ENCODE data around the gene L3MBTL4. TPM values are rescaled to one million over a fixed set of nuclear protein-coding genes. Genes with fewer than 3 reads are reported as not detected.

Gene L3MBTL4
- total and polyA plus RNA-seq, 9 of the 15 experiments (the other 6 are each of a cell fraction or from before 2014, with no cell fraction given): not detected

DNA sequence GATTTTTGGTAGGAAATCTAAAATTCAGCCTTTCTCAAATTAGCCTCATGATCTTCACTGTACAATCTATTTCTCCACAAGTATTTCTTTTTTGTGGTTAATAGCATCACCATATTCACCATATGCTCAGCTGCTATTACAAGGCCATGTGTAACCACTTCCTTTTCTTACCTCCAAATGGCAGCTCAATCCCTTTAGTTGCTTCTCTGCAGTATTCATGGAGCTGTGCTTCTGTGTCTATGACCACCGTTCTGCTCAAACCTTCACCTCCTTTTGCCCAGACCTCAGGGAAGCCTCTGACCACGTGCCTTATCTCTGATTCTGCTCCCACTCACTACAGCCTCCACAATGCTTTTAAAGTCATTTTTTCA lies 392.7 kb downstream of the L3MBTL4 start:
- no peak for DNase-seq (ENCODE audit: extremely low read depth in 1 of 4, low spot score in 3 of 4)
- H3K79me2 ChIP-seq (ENCODE audit: control insufficient read depth, insufficient read depth, low read length): no peaks in the 10 kb centered on the region
- no peaks in the 10 kb centered on the region for H3K9me1 ChIP-seq (ENCODE audit: control insufficient read depth, insufficient read depth, low read length)
- H3K9me3 ChIP-seq (replicated peaks; ENCODE audit: control insufficient read depth, insufficient read depth, low read depth, low read length): no peaks in the 10 kb centered on the region
- 0% methylated on average over 2 of the region's 2 CpGs for WGBS (ENCODE audit: insufficient coverage, low coverage, missing lambda C conversion rate)
- no peak overlapping the region for H3K27ac ChIP-seq (ENCODE audit: extremely low read depth, low read depth, low read length)
- no peak overlapping the region for H2AFZ ChIP-seq (ENCODE audit: low read depth, low read length)
- TF ChIP-seq XRCC3 (IDR thresholded peaks at IDR 0.05) (no peak), POLR3A (IDR thresholded peaks at IDR 0.05; ENCODE audit: borderline replicate concordance, extremely low read depth, insufficient read depth, insufficient read length) (no peak), KDM5B (IDR thresholded peaks at IDR 0.05; ENCODE audit: insufficient replicate concordance, low read depth, low read length) (no peak), NEUROD1 (IDR thresholded peaks at IDR 0.05; ENCODE audit: borderline replicate concordance, low read depth, low read length, partially characterized antibody) (no peak), KLF6 (CRISPR knock-in tag; IDR thresholded peaks at IDR 0.05; ENCODE audit: borderline replicate concordance) (no peak), SMARCB1 (IDR thresholded peaks at IDR 0.05; ENCODE audit: insufficient read length, low read depth) (no peak), MCM2 (IDR thresholded peaks at IDR 0.05; ENCODE audit: low read depth) (no peak)
- TF ChIP-seq, protein P1, sequence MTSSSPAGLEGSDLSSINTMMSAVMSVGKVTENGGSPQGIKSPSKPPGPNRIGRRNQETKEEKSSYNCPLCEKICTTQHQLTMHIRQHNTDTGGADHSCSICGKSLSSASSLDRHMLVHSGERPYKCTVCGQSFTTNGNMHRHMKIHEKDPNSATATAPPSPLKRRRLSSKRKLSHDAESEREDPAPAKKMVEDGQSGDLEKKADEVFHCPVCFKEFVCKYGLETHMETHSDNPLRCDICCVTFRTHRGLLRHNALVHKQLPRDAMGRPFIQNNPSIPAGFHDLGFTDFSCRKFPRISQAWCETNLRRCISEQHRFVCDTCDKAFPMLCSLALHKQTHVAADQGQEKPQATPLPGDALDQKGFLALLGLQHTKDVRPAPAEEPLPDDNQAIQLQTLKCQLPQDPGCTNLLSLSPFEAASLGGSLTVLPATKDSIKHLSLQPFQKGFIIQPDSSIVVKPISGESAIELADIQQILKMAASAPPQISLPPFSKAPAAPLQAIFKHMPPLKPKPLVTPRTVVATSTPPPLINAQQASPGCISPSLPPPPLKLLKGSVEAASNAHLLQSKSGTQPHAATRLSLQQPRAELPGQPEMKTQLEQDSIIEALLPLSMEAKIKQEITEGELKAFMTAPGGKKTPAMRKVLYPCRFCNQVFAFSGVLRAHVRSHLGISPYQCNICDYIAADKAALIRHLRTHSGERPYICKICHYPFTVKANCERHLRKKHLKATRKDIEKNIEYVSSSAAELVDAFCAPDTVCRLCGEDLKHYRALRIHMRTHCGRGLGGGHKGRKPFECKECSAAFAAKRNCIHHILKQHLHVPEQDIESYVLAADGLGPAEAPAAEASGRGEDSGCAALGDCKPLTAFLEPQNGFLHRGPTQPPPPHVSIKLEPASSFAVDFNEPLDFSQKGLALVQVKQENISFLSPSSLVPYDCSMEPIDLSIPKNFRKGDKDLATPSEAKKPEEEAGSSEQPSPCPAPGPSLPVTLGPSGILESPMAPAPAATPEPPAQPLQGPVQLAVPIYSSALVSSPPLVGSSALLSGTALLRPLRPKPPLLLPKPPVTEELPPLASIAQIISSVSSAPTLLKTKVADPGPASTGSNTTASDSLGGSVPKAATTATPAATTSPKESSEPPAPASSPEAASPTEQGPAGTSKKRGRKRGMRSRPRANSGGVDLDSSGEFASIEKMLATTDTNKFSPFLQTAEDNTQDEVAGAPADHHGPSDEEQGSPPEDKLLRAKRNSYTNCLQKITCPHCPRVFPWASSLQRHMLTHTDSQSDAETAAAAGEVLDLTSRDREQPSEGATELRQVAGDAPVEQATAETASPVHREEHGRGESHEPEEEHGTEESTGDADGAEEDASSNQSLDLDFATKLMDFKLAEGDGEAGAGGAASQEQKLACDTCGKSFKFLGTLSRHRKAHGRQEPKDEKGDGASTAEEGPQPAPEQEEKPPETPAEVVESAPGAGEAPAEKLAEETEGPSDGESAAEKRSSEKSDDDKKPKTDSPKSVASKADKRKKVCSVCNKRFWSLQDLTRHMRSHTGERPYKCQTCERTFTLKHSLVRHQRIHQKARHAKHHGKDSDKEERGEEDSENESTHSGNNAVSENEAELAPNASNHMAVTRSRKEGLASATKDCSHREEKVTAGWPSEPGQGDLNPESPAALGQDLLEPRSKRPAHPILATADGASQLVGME (CRISPR knock-in tag; IDR thresholded peaks at IDR 0.05): no peak
- TF ChIP-seq, protein P2, sequence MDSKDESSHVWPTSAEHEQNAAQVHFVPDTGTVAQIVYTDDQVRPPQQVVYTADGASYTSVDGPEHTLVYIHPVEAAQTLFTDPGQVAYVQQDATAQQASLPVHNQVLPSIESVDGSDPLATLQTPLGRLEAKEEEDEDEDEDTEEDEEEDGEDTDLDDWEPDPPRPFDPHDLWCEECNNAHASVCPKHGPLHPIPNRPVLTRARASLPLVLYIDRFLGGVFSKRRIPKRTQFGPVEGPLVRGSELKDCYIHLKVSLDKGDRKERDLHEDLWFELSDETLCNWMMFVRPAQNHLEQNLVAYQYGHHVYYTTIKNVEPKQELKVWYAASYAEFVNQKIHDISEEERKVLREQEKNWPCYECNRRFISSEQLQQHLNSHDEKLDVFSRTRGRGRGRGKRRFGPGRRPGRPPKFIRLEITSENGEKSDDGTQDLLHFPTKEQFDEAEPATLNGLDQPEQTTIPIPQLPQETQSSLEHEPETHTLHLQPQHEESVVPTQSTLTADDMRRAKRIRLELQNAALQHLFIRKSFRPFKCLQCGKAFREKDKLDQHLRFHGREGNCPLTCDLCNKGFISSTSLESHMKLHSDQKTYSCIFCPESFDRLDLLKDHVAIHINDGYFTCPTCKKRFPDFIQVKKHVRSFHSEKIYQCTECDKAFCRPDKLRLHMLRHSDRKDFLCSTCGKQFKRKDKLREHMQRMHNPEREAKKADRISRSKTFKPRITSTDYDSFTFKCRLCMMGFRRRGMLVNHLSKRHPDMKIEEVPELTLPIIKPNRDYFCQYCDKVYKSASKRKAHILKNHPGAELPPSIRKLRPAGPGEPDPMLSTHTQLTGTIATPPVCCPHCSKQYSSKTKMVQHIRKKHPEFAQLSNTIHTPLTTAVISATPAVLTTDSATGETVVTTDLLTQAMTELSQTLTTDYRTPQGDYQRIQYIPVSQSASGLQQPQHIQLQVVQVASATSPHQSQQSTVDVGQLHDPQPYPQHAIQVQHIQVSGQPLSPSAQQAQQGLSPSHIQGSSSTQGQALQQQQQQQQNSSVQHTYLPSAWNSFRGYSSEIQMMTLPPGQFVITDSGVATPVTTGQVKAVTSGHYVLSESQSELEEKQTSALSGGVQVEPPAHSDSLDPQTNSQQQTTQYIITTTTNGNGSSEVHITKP (IDR thresholded peaks at IDR 0.05; ENCODE audit: partially characterized antibody): no peak
- TF ChIP-seq, protein P3, sequence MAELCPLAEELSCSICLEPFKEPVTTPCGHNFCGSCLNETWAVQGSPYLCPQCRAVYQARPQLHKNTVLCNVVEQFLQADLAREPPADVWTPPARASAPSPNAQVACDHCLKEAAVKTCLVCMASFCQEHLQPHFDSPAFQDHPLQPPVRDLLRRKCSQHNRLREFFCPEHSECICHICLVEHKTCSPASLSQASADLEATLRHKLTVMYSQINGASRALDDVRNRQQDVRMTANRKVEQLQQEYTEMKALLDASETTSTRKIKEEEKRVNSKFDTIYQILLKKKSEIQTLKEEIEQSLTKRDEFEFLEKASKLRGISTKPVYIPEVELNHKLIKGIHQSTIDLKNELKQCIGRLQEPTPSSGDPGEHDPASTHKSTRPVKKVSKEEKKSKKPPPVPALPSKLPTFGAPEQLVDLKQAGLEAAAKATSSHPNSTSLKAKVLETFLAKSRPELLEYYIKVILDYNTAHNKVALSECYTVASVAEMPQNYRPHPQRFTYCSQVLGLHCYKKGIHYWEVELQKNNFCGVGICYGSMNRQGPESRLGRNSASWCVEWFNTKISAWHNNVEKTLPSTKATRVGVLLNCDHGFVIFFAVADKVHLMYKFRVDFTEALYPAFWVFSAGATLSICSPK (IDR thresholded peaks at IDR 0.05; ENCODE audit: borderline replicate concordance): no peak
- no peaks in the 10 kb centered on the region for H3K36me3 ChIP-seq (ENCODE audit: control insufficient read depth, insufficient read depth, low read length)
- no peak overlapping the region for H3K4me2 ChIP-seq (ENCODE audit: insufficient read depth, low read length)
- H3K27me3 ChIP-seq (ENCODE audit: control insufficient read depth in 2 of 2, insufficient read depth in 2 of 2, low read length in 2 of 2): no peaks in the 10 kb centered on the region
- POLR2A ChIA-PET: no interaction called here
- no peak for ATAC-seq
- H3K4me3 ChIP-seq: no peak overlapping the region
- intact Hi-C loops (cut with micrococcal nuclease) (no loop called here), in situ Hi-C loops (cut with MboI) (no loop called here)
- no peak for FAIRE-seq
- CTCF ChIA-PET (ENCODE audit: low intra/inter-chr PET ratio): no interaction called here
- no TSS peak for BruUV-seq (replicated peaks)
- no peak overlapping the region for H3K9ac ChIP-seq (ENCODE audit: insufficient read depth in 1 of 2, low read depth in 2 of 2, low read length in 2 of 2)
- no peaks in the 10 kb centered on the region for H4K20me1 ChIP-seq (replicated peaks; ENCODE audit: control insufficient read depth, insufficient read depth, low read length)
- H3K4me1 ChIP-seq (replicated peaks in 1 of 2; ENCODE audit: control insufficient read depth in 2 of 2, insufficient read depth in 2 of 2, low read length in 2 of 2): no peaks in the 10 kb centered on the region

All from K562 (cell line).